Gastroesophageal sphincter (tissue), 4 donors: ENCODE results near the gene PAQR6. TPM values are rescaled to one million over a fixed set of nuclear protein-coding genes. Genes with fewer than 3 reads are reported as not detected.
A peak's percentile ranks its signal among the peaks of the same experiment; 100 is the strongest.

Experiments used
- ATAC-seq: fragments of 150-250 bp; one replicate; pipeline ENCODE4 v1.9.1; 2016; ENCODE audit warnings: mild to moderate bottlenecking, moderate library complexity
- H3K27ac ChIP-seq, 4 donors: fragments of 200-600 bp; sonication (generic) in 3 of 4; 1 replicate in 3 of 4; 2 replicates in 1 of 4; pipeline ENCODE4 v1.5.1; 2016 to 2019
- H3K27me3 ChIP-seq: fragments of 200-600 bp; sonication (generic); one replicate; pipeline ENCODE4 v1.5.1; 2019
- H3K36me3 ChIP-seq, 2 donors: fragments of 200-600 bp; sonication (generic); one replicate each; pipeline ENCODE4 v1.5.1; 2019; ENCODE audit warnings: control low read depth in 1 of 2
- H3K4me1 ChIP-seq, 3 donors: fragments of 200-600 bp; sonication (generic); 1 replicate in 2 of 3; 2 replicates in 1 of 3; pipeline ENCODE4 v1.5.1; 2016 to 2019; ENCODE audit warnings: control low read depth in 2 of 3
- H3K4me3 ChIP-seq, 2 donors: fragments of 200-600 bp; sonication (generic); one replicate each; pipeline ENCODE4 v1.5.1; 2019; ENCODE audit warnings: mild to moderate bottlenecking in 1 of 2, moderate library complexity in 1 of 2
- H3K9me3 ChIP-seq, 3 donors: fragments of 200-600 bp; sonication (generic); one replicate each; pipeline ENCODE4 v1.5.1; 2017 to 2019; ENCODE audit warnings: control low read depth in 2 of 3
- EP300 ChIP-seq: sonication (generic); formaldehyde crosslinking; IDR thresholded peaks from one replicate; pipeline ENCODE4 v1.6.1; 2017; ENCODE audit warnings: antibody characterized with exemption, mild to moderate bottlenecking
- POLR2A ChIP-seq, 2 donors: fragments of 450-650 bp; IDR thresholded peaks; one replicate each; pipeline ENCODE4 v1.6.1; 2017; ENCODE audit warnings: antibody characterized with exemption in 2 of 2, mild to moderate bottlenecking in 2 of 2, moderate library complexity in 1 of 2
- POLR2AphosphoS5 ChIP-seq: sonication (generic); formaldehyde crosslinking; IDR thresholded peaks from one replicate; pipeline ENCODE4 v1.6.1; 2017; ENCODE audit warnings: antibody characterized with exemption
- WGBS, 2 donors: methylation state at CpG; one replicate each; pipeline ENCODE4 v1.1.5; 2018; ENCODE audit warnings: low coverage in 1 of 2; 5-methylcytosine and 5-hydroxymethylcytosine counted together
- total RNA-seq, 4 donors: library from RNA; depleted of rRNA; stranded (reverse); fragments of >200 nt; gene quantifications; one replicate each; pipeline ENCODE4 v1.1.0, GENCODE V29; 2016
- TF ChIP-seq, protein P1 (sequence below), 4 experiments: fragments of 200-600 bp in 2 of 4; fragments of 450-650 bp in 2 of 4; sonication (generic) in 1 of 4; IDR thresholded peaks; one replicate each; pipeline ENCODE4 v1.5.1; 2017 to 2019; ENCODE audit warnings: antibody characterized with exemption in 4 of 4, mild to moderate bottlenecking in 2 of 4, moderate library complexity in 2 of 4

The PAQR6 gene
- total RNA-seq, 4 donors from 2014 or later, result 1.2 to 3.4 (median 1.6) TPM

DNA sequence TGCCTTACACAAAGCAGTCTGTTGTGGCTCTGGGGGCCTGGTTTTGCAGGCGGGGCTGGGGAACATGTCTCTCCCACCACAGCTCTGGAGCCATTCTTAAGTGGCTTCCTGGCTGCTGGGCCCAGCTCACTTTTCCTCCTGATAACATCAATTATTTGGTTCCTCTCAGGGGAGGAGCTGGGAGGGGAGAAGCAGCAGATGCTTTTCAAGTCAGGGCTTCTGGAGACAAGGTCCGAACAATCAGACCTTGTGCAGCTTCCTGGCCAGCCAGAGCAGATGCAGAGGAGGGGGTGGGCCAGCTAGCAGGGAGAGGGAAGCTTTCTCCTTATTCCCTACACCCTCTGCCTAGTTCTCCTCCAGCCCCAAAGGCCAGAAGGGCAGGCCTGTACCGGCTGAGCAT is 3.7 kb upstream of the PAQR6 start:
- ATAC-seq, result no peak
- no peak overlapping the region for H3K27ac ChIP-seq
- H3K9me3 ChIP-seq, result no peaks in the 10 kb centered on the region
- peaks cover 6% of the 10 kb centered on the region for H3K27me3 ChIP-seq
- H3K36me3 ChIP-seq, result peaks cover 0 to 77% of the 10 kb centered on the region in 2 donors
- H3K4me1 ChIP-seq, result peaks cover 0 to 19% (median 11%) of the 10 kb centered on the region in 3 donors
- no peak overlapping the region for H3K4me3 ChIP-seq
- WGBS, 2 donors, result 17% methylated on average over 1 of the region's 3 CpGs; no CpG with 5 or more reads in 1 of the 2 donors
- TF ChIP-seq POLR2A (IDR thresholded peaks at IDR 0.05) (no peak), POLR2AphosphoS5 (no peak), EP300 (no peak)
- TF ChIP-seq, protein P1, sequence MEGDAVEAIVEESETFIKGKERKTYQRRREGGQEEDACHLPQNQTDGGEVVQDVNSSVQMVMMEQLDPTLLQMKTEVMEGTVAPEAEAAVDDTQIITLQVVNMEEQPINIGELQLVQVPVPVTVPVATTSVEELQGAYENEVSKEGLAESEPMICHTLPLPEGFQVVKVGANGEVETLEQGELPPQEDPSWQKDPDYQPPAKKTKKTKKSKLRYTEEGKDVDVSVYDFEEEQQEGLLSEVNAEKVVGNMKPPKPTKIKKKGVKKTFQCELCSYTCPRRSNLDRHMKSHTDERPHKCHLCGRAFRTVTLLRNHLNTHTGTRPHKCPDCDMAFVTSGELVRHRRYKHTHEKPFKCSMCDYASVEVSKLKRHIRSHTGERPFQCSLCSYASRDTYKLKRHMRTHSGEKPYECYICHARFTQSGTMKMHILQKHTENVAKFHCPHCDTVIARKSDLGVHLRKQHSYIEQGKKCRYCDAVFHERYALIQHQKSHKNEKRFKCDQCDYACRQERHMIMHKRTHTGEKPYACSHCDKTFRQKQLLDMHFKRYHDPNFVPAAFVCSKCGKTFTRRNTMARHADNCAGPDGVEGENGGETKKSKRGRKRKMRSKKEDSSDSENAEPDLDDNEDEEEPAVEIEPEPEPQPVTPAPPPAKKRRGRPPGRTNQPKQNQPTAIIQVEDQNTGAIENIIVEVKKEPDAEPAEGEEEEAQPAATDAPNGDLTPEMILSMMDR (IDR thresholded peaks at IDR 0.05), result no peak

DNA sequence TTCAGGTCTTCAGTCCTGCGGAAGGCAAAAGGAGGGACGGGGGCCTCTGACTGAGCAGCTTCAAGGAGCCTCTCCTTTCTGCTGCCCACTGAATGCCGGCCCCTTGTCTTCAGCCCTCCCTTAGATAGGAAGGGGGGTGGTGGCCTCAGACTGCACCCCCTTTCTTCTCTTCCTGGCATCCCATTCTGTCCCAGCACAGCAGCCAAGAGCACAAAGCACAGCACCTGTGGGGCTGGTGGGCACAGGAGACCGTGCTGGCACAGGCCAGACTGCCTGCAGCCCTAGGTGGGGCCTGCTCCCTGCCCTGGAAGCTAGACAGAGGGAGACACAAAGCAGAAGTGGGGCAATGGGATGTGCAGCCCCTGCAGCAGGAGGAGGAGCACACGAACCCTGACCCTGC is 1.7 kb upstream of the PAQR6 start:
- no peak overlapping the region for H3K27ac ChIP-seq
- WGBS, 2 donors, result 83% methylated on average over 2 of the region's 5 CpGs; no CpG with 5 or more reads in 1 of the 2 donors
- ATAC-seq, result no peak
- no peaks in the 10 kb centered on the region for H3K9me3 ChIP-seq
- no peak overlapping the region for H3K4me3 ChIP-seq
- peaks cover 0 to 35% (median 20%) of the 10 kb centered on the region in 3 donors for H3K4me1 ChIP-seq
- TF ChIP-seq EP300, result no peak
- TF ChIP-seq POLR2AphosphoS5, result no peak
- TF ChIP-seq, protein P1 (IDR thresholded peaks at IDR 0.05), result no peak
- no peak for TF ChIP-seq POLR2A (IDR thresholded peaks at IDR 0.05)
- H3K27me3 ChIP-seq, result peaks cover 26% of the 10 kb centered on the region
- peaks cover 0 to 58% of the 10 kb centered on the region in 2 donors for H3K36me3 ChIP-seq

DNA sequence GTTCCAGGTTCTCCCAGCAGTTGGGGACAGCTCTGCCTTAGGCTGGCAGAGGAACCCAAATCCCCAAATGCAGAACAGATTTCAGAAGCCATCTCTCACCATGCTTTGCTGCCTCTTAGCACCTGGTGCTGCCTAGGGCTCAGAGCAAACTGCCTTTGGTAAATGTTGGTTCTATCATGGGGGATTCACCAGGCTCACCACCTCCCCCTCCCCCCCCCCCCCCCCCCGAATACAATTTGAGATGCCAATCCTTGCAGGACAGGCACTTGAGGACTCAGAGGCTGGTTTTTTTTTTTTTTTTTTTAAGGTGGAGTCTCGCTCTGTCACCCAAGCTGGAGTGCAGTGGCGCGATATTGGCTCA is 447 bp upstream of the PAQR6 start:
- Histone ChIP-seq H3K4me3 (no peak overlapping the region), H3K27ac (no peak overlapping the region), H3K36me3 (peaks cover 0 to 50% of the 10 kb centered on the region in 2 donors), H3K27me3 (peaks cover 37% of the 10 kb centered on the region), H3K4me1 (peaks cover 0 to 35% (median 20%) of the 10 kb centered on the region in 3 donors), H3K9me3 (no peaks in the 10 kb centered on the region)
- TF ChIP-seq POLR2AphosphoS5, result no peak
- TF ChIP-seq, protein P1 (IDR thresholded peaks at IDR 0.05), result no peak
- no peak for TF ChIP-seq EP300
- no peak for TF ChIP-seq POLR2A (IDR thresholded peaks at IDR 0.05)
- 67% methylated on average over 3 of the region's 4 CpGs; no CpG with 5 or more reads in 1 of the 2 donors for WGBS, 2 donors
- ATAC-seq, result no peak

DNA sequence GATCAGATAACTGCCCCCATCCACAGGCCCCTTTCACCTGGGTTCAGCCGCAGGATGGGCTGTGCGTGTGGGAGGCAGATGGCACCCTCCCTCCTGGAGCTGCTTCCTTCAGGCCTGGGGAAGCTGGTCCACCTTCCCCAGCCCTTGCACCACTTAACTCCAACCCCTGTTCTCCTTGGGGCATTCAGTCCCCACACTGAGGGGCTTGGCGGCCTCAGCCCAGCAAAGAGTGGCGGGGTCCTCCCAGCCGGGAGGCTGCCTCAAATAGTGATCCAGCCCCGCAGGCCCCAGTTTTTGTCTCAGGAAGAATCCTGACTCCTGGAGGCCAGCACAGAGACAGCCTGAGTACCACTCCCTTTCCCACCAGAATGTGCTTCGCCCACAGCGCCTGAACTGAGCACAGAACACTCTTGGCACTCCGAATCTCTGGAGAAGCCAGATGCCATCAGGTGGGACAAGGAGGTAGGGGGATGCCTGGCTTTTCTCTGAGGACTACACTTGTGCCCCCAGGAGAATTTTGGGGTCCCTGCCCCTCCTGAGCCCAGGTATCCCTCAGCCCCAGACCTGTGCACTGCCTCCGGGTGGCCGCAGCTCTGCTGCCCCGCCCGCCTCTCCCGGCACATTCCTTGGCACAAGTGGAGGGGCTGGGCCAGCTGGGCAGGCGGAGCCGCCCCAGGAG is 936 bp downstream of the PAQR6 start:
- Histone ChIP-seq H3K36me3 (peaks cover 0 to 48% of the 10 kb centered on the region in 2 donors), H3K27ac (peak overlapping the region in 1 of 4 donors; percentile 4), H3K9me3 (no peaks in the 10 kb centered on the region), H3K4me1 (peaks cover 0 to 35% (median 20%) of the 10 kb centered on the region in 3 donors), H3K4me3 (peak overlapping the region in 1 of 2 donors; percentile 6), H3K27me3 (peaks cover 37% of the 10 kb centered on the region)
- peak; percentile 66 for ATAC-seq
- no peak for TF ChIP-seq POLR2A (IDR thresholded peaks at IDR 0.05)
- WGBS, 2 donors, result 44% methylated on average over 5 of the region's 16 CpGs; no CpG with 5 or more reads in 1 of the 2 donors

DNA sequence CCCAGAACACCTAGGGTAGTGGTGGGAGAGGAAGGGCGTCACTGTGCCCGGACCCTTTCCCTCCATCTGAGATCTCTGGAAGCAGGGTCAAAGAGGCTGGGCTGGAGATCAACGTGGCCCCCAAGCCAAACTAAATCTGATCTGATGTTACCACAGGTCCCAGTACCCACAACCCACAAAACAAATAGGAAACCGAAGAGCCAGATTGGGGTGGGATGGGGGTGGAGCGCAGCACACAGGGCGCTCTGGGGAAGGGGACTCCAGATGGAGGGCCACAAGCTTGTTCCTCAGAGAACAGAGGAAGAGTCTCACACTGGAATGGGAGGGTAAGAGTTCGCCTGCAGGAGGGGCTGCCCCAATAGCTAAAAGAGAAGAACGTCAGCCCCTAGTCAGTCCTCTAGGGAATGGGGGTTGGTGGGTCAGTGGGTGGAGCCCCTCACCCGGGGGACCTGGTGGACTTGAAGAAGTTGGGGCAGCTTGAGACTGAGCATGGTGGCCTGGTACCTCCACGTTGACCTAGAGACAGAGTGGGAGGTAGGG is 1.5 kb downstream of the PAQR6 start:
- 39 to 49% methylated on average over 2 to 3 of the region's 10 CpGs for WGBS, 2 donors
- H3K4me1 ChIP-seq, result peaks cover 0 to 35% (median 20%) of the 10 kb centered on the region in 3 donors
- H3K36me3 ChIP-seq, result peaks cover 0 to 48% of the 10 kb centered on the region in 2 donors
- ATAC-seq, result no peak
- no peak for TF ChIP-seq POLR2AphosphoS5
- no peak for TF ChIP-seq EP300
- no peak for TF ChIP-seq POLR2A (IDR thresholded peaks at IDR 0.05)
- TF ChIP-seq, protein P1 (IDR thresholded peaks at IDR 0.05), result no peak
- peak overlapping the region in 1 of 2 donors; percentile 30 for H3K4me3 ChIP-seq
- no peaks in the 10 kb centered on the region for H3K9me3 ChIP-seq
- H3K27me3 ChIP-seq, result peaks cover 37% of the 10 kb centered on the region
- H3K27ac ChIP-seq, result peak overlapping the region in 1 of 4 donors; percentile 4
